MCF 10A (cell line): ENCODE data around the gene CDK2AP2. TPM values are rescaled to one million over a fixed set of nuclear protein-coding genes. Genes with fewer than 3 reads are reported as not detected.

Experiments used
- BruUV-seq: library from RNA; stranded (reverse); fragments of 400-500 nt; replicated peaks from 2 replicates; lab custom pipeline; 2021; lab: Mats Ljungman, UMichigan
- CTCF ChIA-PET: fragments of 300-600 bp; sonication (Branson Sonifier 250); formaldehyde crosslinking; extraction: SDS; loops from one replicate; lab custom pipeline; 2021; ENCODE audit warnings: antibody characterized with exemption, inconsistent platforms; lab: Yijun Ruan, JAX
- POLR2A ChIA-PET: fragments of 300-600, 350-650 bp; sonication (Branson Sonifier 250); formaldehyde crosslinking; extraction: SDS; loops from one replicate; lab custom pipeline; 2020; ENCODE audit warnings: antibody characterized with exemption, inconsistent platforms; lab: Yijun Ruan, JAX
- DNase-seq: peaks from one replicate; pipeline ENCODE4 v3.0.0-alpha.2; 2018; ENCODE audit not compliant: unreplicated experiment
- H3K27ac Mint-ChIP-seq: one replicate; pipeline ENCODE4 v1.8.0; 2022; ENCODE audit warnings: mild to moderate bottlenecking, low read depth, mixed read lengths; ENCODE audit not compliant: unreplicated experiment
- H3K27me3 Mint-ChIP-seq: one replicate; pipeline ENCODE4 v1.8.0; 2022; ENCODE audit warnings: mixed read lengths; ENCODE audit not compliant: insufficient read depth, unreplicated experiment
- H3K36me3 Mint-ChIP-seq: one replicate; pipeline ENCODE4 v1.8.0; 2022; ENCODE audit warnings: mild to moderate bottlenecking, moderate library complexity, mixed read lengths; ENCODE audit not compliant: insufficient read depth, unreplicated experiment
- H3K4me1 Mint-ChIP-seq: one replicate; pipeline ENCODE4 v1.8.0; 2022; ENCODE audit warnings: mixed read lengths; ENCODE audit not compliant: insufficient read depth, unreplicated experiment
- H3K4me3 Mint-ChIP-seq: one replicate; pipeline ENCODE4 v1.8.0; 2022; ENCODE audit warnings: mild to moderate bottlenecking, moderate library complexity, mixed read lengths; ENCODE audit not compliant: unreplicated experiment
- H3K9me3 Mint-ChIP-seq: one replicate; pipeline ENCODE4 v1.8.0; 2022; ENCODE audit warnings: mixed read lengths; ENCODE audit not compliant: unreplicated experiment
- CTCF ChIP-seq: fragments of 200-600 bp; IDR thresholded peaks from one replicate; pipeline ENCODE4 v1.8.0; 2022; ENCODE audit warnings: antibody characterized with exemption, mild to moderate bottlenecking; ENCODE audit not compliant: unreplicated experiment
- intact Hi-C: fragments of 100-400 bp; cut with micrococcal nuclease; formaldehyde crosslinking; loops from 2 replicates; pipeline ENCODE4 v1.14.1; 2022
- total RNA-seq: library from RNA; stranded (reverse); gene quantifications from 2 replicates; pipeline ENCODE4 v1.2.3, GENCODE V29; 2022

CDK2AP2 gene
- total RNA-seq, 1 experiment from 2014 or later = 93.7 TPM

- peak; percentile 42 for DNase-seq
- intact Hi-C loops = no loop called here
Observed at GRCh38 chr11:67465189-67465510, 42.8 kb downstream of the CDK2AP2 start.

DNA sequence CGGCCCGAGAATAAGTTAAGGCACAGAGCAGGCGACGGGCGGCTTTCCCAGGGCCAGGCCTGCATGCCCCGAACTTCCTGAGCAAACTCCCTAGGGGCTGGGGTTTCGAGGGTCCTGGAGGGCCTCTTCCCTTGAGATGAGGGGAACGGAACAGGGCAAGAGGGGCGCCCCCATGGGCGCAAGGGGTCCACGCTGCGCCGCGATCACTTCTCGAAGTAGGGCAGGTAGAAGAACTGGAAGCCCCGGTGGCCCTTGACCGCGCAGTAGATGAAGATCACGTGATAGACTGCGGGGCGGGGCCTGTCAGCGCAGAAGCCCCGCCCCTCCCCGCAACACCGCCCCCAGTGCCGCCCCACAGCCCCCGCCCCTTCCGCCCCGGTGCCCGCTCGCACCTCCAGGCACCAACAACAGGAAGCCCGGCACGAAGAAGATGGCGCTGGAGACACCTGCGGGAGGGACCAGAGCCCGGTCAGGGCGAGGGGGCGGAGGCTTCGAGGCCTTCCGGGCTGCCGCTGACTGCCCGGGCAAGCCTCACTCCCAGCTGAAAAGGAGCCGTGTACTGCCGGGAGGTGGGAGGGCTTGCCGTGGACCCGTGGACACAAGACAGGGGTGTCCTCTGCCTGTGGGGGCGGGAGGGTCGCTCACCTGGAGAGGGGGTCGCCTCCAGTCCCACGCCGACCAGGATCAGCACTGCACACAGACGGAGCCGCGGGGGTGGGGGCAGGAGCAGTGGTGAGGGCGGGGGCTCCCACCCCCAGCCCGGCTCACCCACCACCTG is 43.4 kb downstream of the CDK2AP2 start:
- no peak for TF ChIP-seq CTCF
- POLR2A ChIA-PET = interaction anchor here (0.5 to 3.2 kb wide), 15 partner anchors 17 to 1745 kb away, joined by 3 to 19 read pairs (median 4); partner anchors contain the start of genes AIP, CLCF1, FIBP and GSTP1
- Mint-ChIP-seq H3K36me3 (peaks cover 13% of the 10 kb centered on the region), H3K4me3 (peak overlapping the region; percentile 82), H3K9me3 (no peaks in the 10 kb centered on the region), H3K4me1 (peaks cover 20% of the 10 kb centered on the region), H3K27me3 (no peaks in the 10 kb centered on the region), H3K27ac (peak overlapping the region; percentile 91)
- no TSS peak for BruUV-seq
- DNase-seq = peak; percentile 91
- CTCF ChIA-PET = interaction anchor here (0.7 to 1.6 kb wide), 4 partner anchors 22 to 48 kb away, joined by 3 to 8 read pairs (median 4); partner anchors contain the start of genes CDK2AP2 and CORO1B
- intact Hi-C loops = loop anchor here (1.0 kb wide), 1 partner anchor 21 kb away; the partner anchor contains the start of gene CORO1B

More at GRCh38 chr11:67465189-67465510, 42.8 kb downstream of the CDK2AP2 start:
- H3K27me3 Mint-ChIP-seq = no peaks in the 10 kb centered on the region
- BruUV-seq = TSS peak; percentile 72
- H3K4me3 Mint-ChIP-seq = peak overlapping the region; percentile 82
- peaks cover 13% of the 10 kb centered on the region for H3K36me3 Mint-ChIP-seq
- TF ChIP-seq CTCF = no peak
- peak overlapping the region; percentile 91 for H3K27ac Mint-ChIP-seq
- H3K9me3 Mint-ChIP-seq = no peaks in the 10 kb centered on the region
- ChIA-PET POLR2A (interaction anchor here (0.5 to 3.2 kb wide), 13 partner anchors 22 to 1746 kb away, joined by 3 to 19 read pairs (median 4); partner anchors contain the start of genes CLCF1, GSTP1, POLD4 and PPP1CA), CTCF (interaction anchor here (1.0 to 1.6 kb wide), 3 partner anchors 22 to 43 kb away, joined by 3 to 8 read pairs (median 5); partner anchors contain the start of genes CDK2AP2 and CORO1B)
- peaks cover 20% of the 10 kb centered on the region for H3K4me1 Mint-ChIP-seq

- ChIA-PET POLR2A (interaction anchor here (0.5 to 3.2 kb wide), 10 partner anchors 17 to 984 kb away, joined by 3 to 19 read pairs (median 4); partner anchors contain the start of genes AIP, DPP3, PPP1CA and RAD9A), CTCF (interaction anchor here (0.6 to 1.0 kb wide), 2 partner anchors 43 to 44 kb away, joined by 3 to 4 read pairs; no protein-coding TSS in a partner anchor)
- Mint-ChIP-seq H3K27ac (peak overlapping the region; percentile 91), H3K4me3 (peak overlapping the region; percentile 82), H3K36me3 (peaks cover 13% of the 10 kb centered on the region), H3K4me1 (peaks cover 20% of the 10 kb centered on the region), H3K27me3 (no peaks in the 10 kb centered on the region), H3K9me3 (no peaks in the 10 kb centered on the region)
- BruUV-seq = TSS peak; percentile 25
- no peak for TF ChIP-seq CTCF
- DNase-seq = peak; percentile 91
- intact Hi-C loops = loop anchor here (1.0 kb wide), 1 partner anchor 21 kb away; the partner anchor contains the start of gene CORO1B
Observed at GRCh38 chr11:67463680-67464410, 44.1 kb downstream of the CDK2AP2 start.
